AG04450 (cell line): ENCODE results near the gene SGMS1. TPM values are rescaled to one million over a fixed set of nuclear protein-coding genes. Genes with fewer than 3 reads are reported as not detected.

ENCODE experiments used
- CTCF ChIA-PET: fragments of 300-600, 350-600 bp; formaldehyde crosslinking; extraction: SDS; loops from one replicate; lab custom pipeline; 2022; ENCODE audit warnings: antibody characterized with exemption, inconsistent platforms; lab: Charles Lee
- POLR2A ChIA-PET: fragments of 350-600 bp; formaldehyde crosslinking; extraction: SDS; loops from one replicate; lab custom pipeline; 2021; ENCODE audit warnings: antibody characterized with exemption, inconsistent platforms; lab: Yijun Ruan, JAX
- DNase-seq: peaks from one replicate; pipeline ENCODE4 v3.0.0-alpha.2; 2011; ENCODE audit warnings: low read depth, low spot score
- H3K27ac ChIP-seq: one replicate; pipeline ENCODE4 v1.5.1; 2012; ENCODE audit warnings: low read depth, low read length, control low read depth
- H3K27me3 ChIP-seq: one replicate; pipeline ENCODE4 v1.6.0; 2012; ENCODE audit warnings: low read length; ENCODE audit not compliant: control insufficient read depth, insufficient read depth
- H3K4me3 ChIP-seq: 2 replicates; pipeline ENCODE4 v1.5.1; 2011; ENCODE audit warnings: mild to moderate bottlenecking, low read depth, low read length, control low read depth
- H3K9me3 ChIP-seq: 2 replicates; pipeline ENCODE4 v1.5.1; 2012; ENCODE audit warnings: low read length; ENCODE audit not compliant: control insufficient read depth, insufficient read depth
- polyA plus RNA-seq: library from polyadenylated mRNA; depleted of rRNA; stranded (reverse); fragments of >200 nt; gene quantifications from 2 replicates; pipeline ENCODE4 v1.2.3, GENCODE V29; 2011
- TF ChIP-seq, protein P1 (sequence below): IDR thresholded peaks from 2 replicates; pipeline ENCODE4 v1.5.1; 2011; ENCODE audit warnings: low read depth, low read length, control low read depth, inconsistent platforms

SGMS1 gene
- polyA plus RNA-seq, 1 experiment: 17.7 TPM

DNA sequence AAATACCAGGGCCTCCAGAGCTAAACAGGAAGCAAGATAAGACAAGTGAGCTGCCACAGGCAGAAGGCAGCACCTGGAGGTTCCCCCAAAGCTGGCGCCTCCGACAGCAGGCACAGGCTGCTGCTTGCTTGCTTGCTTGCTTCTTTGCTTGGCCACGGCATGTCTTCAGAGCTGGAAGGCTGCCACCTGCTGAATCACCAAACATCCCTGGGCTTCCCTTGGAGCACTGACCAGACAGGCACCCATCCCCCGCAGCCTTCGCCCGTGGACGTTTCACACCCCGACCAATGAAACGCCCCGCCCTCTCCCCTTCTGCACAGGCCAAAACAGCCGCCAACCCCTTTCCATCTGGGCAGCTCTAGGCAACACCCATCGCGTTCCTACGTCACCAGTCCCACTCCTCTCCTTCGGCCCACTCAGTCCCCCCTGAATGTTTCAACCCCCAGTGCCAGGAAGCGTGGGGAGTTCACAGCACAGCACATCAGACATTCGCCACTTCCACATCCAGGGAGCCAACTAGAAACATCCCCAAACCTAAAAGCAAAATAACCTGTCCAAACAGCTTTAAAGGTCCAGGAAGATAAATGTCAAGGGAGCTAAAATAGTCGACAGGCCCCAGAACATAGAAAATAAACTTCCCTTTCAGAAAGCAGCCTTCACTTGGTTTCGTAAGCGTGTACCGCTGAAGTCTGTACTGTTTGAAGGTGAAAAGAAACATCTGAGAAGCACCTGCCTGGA lies 1.6 kb downstream of the SGMS1 start:
- ChIA-PET CTCF (interaction anchor here (1.0 to 1.8 kb wide), 7 partner anchors 18 to 262 kb away, joined by 3 to 4 read pairs (median 3); no protein-coding TSS in a partner anchor), POLR2A (interaction anchor here (0.7 to 4.5 kb wide), 8 partner anchors 9 to 296 kb away, joined by 3 to 35 read pairs (median 4); no protein-coding TSS in a partner anchor)
- Histone ChIP-seq H3K27ac (peak overlapping the region; percentile 77), H3K27me3 (no peaks in the 10 kb centered on the region), H3K4me3 (peak overlapping the region; percentile 81), H3K9me3 (no peaks in the 10 kb centered on the region; the same call in 1 of the 2 replicates)
- DNase-seq: peak; percentile 91
- TF ChIP-seq, protein P1, sequence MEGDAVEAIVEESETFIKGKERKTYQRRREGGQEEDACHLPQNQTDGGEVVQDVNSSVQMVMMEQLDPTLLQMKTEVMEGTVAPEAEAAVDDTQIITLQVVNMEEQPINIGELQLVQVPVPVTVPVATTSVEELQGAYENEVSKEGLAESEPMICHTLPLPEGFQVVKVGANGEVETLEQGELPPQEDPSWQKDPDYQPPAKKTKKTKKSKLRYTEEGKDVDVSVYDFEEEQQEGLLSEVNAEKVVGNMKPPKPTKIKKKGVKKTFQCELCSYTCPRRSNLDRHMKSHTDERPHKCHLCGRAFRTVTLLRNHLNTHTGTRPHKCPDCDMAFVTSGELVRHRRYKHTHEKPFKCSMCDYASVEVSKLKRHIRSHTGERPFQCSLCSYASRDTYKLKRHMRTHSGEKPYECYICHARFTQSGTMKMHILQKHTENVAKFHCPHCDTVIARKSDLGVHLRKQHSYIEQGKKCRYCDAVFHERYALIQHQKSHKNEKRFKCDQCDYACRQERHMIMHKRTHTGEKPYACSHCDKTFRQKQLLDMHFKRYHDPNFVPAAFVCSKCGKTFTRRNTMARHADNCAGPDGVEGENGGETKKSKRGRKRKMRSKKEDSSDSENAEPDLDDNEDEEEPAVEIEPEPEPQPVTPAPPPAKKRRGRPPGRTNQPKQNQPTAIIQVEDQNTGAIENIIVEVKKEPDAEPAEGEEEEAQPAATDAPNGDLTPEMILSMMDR: no peak

DNA sequence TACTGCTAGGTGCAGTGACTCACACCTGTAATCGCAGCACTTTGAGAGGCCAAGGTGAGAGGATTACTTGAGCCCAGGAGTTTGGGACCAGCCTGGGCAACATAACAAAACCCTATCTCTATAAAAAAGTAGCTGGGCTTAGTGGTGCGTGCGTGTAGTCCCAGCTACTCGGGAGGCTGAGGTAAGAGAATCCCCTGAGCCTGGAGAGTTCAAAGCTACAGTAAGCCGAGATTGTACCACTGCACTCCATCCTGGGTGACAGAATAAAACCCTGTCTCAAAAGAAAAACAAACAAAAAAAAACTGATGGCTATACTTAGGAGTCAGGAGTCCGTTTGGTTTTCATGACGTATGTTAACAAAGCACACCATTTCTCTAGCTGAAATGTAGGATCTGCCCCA lies 2.9 kb downstream of the SGMS1 start:
- Histone ChIP-seq H3K4me3 (no peak overlapping the region), H3K9me3 (no peaks in the 10 kb centered on the region; the same call in 1 of the 2 replicates), H3K27ac (no peak overlapping the region), H3K27me3 (no peaks in the 10 kb centered on the region)
- ChIA-PET POLR2A (interaction anchor here (0.6 to 1.3 kb wide), 2 partner anchors 13 to 342 kb away, joined by 3 read pairs; no protein-coding TSS in a partner anchor), CTCF (interaction anchor here (0.6 to 1.8 kb wide), 7 partner anchors 33 to 304 kb away, joined by 3 to 5 read pairs (median 3); no protein-coding TSS in a partner anchor)
- no peak for DNase-seq
- TF ChIP-seq, protein P1: no peak

DNA sequence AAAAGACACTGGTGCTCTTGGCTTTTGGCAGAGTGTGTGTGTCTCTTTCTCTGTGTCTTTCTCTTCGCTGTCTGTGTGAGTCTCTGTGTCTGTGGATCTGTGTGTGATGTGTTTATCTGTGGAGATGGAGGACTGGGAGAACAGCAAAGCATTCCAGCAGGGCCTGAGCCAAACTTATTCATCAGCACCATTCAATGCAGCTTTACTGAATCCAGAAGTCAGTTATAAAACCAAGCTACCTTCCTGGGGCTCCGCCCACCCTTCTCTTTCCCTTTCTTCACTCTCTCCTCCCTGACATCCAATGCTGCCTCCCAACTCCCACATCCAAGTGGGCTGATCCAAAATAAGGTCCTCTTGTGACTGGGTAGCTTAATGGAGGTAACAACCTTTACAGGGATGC lies 3.9 kb downstream of the SGMS1 start:
- POLR2A ChIA-PET: interaction anchor here (0.6 kb wide), 1 partner anchor 341 kb away, joined by 3 read pairs; no protein-coding TSS in a partner anchor
- DNase-seq: no peak
- Histone ChIP-seq H3K4me3 (no peak overlapping the region), H3K9me3 (no peaks in the 10 kb centered on the region; the same call in 1 of the 2 replicates), H3K27ac (no peak overlapping the region), H3K27me3 (no peaks in the 10 kb centered on the region)
- CTCF ChIA-PET: interaction anchor here (0.8 to 1.2 kb wide), 2 partner anchors 19 to 253 kb away, joined by 3 to 5 read pairs; no protein-coding TSS in a partner anchor
- TF ChIP-seq, protein P1: no peak

DNA sequence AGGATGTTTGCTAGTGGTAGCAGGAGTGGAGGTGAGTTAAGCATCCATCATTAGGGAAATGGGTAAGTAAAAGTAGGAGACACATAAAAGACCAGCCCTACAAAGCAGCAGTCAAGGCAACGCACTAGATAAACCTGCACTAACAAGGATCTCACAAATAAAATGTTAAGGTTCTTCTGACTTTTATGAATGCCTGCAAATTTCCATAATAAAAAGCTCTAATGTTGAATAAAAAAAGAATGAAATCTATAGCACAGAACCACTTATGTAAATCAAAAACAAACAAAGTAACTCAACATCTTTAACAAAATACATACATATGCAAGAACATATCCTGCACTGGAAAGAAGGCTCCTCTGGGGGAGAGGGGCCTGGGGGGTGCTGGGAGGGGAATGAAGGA lies 4.6 kb downstream of the SGMS1 start:
- CTCF ChIA-PET: no interaction called here
- no peak overlapping the region for H3K27ac ChIP-seq
- no peak overlapping the region for H3K4me3 ChIP-seq
- POLR2A ChIA-PET: no interaction called here
- H3K27me3 ChIP-seq: no peaks in the 10 kb centered on the region
- DNase-seq: no peak
- no peaks in the 10 kb centered on the region; the same call in 1 of the 2 replicates for H3K9me3 ChIP-seq
- TF ChIP-seq, protein P1: no peak

DNA sequence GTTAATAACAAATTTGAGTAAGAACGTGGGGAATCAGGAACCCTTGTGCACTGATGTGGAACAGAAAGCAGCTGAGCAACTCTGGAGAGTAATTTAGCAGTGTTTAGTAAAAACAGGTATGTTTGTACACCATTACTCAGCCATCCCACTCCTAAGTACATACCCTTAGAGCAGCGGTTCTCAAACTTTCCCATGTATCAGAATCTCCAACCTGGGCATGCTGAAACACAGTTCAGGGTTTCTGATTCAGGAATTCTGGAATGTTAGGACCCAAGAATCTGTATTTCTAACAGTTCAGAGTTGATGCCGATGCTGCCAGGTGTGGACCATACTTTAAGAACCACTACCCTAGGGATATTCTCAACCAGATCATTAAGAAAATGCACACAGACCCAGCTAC lies 5.1 kb downstream of the SGMS1 start:
- ChIA-PET CTCF (no interaction called here), POLR2A (no interaction called here)

More for the DNA sequence above, 5.1 kb downstream of the SGMS1 start:
- Histone ChIP-seq H3K27ac (no peak overlapping the region), H3K4me3 (no peak overlapping the region), H3K9me3 (no peaks in the 10 kb centered on the region; the same call in 1 of the 2 replicates), H3K27me3 (no peaks in the 10 kb centered on the region)
- TF ChIP-seq, protein P1: no peak
- no peak for DNase-seq
